IPS DF 6.9 (cell line): ENCODE data around the gene PLD3.

Experiments
- DNase-seq: peaks from one replicate; pipeline ENCODE4 v3.0.0-alpha.2; 2013; ENCODE audit warnings: low read depth, low spot score
- H3K27ac ChIP-seq: one replicate; pipeline ENCODE4 v1.5.1; 2013; ENCODE audit warnings: low read length, control low read depth
- H3K27me3 ChIP-seq: 2 replicates; pipeline ENCODE4 v1.6.1; 2013; ENCODE audit warnings: mild to moderate bottlenecking, low read length; ENCODE audit not compliant: control insufficient read depth, insufficient read depth
- H3K36me3 ChIP-seq: 2 replicates; pipeline ENCODE4 v1.6.1; 2013; ENCODE audit warnings: low read length; ENCODE audit not compliant: control insufficient read depth, insufficient read depth
- H3K4me1 ChIP-seq: 2 replicates; pipeline ENCODE4 v1.6.1; 2013; ENCODE audit warnings: low read length; ENCODE audit not compliant: control insufficient read depth, insufficient read depth
- H3K4me3 ChIP-seq: 2 replicates; pipeline ENCODE4 v1.5.1; 2013; ENCODE audit warnings: mild to moderate bottlenecking, low read length
- H3K9me3 ChIP-seq: 2 replicates; pipeline ENCODE4 v1.6.1; 2013; ENCODE audit warnings: low read length, inconsistent platforms; ENCODE audit not compliant: control insufficient read depth, insufficient read depth
- WGBS: extraction: QIAGEN DNeasy Blood & Tissue Kit; methylation state at CpG from one replicate; pipeline ENCODE4 v1.1.7; 2013; ENCODE audit warnings: mixed read lengths, missing lambda C conversion rate; ENCODE audit not compliant: insufficient read length, insufficient coverage; 5-methylcytosine and 5-hydroxymethylcytosine counted together

PLD3 gene

DNA sequence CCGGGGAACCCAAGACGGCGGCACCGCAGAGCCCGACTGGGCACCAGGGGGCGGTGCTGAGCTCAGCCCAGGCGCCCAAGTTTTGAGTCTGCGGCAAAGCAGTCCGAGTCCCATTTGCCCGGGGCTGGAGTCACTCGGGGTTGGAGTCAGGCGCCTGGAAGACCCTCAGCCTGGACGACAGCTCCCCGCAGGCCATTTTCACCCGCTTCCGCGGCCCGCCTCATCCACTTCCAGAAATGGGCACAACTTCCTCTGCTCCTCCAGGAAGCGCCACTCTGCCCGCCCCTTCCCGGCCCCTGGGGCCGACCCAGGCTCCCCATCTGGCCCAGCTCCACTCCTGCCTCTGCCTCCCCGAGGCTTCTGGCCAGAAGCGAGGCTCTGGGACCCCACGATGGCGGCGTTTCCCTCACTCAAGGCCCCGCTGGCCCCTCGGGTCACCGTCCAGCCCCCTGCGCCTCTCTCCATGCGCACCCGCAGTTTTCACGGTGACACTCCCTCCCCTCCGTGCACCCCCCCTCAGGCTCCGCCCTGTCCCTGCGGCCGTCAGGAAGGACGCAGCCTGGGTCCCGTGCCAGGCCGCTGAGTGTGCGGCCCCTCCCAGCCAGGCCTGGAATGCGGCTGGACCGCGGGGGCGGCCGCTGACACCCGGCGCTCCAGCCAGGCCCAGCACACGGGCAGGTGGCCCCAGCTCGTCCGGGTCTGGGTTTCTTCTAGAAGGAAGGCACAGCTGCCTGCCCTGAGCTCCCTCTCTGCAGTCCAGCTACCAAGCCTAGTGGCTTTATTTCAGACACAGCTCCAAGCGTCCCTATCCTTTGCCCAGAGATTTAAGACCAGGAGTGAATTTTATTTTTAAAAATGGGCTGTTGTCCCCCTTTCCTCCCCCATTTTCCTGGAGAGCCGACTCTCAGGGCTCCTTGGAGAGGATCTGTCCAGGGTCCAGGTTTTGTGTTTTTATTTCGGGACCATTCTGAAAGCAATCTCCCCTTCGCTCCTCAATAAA is 72.6 kb downstream of the PLD3 start:
- Histone ChIP-seq H3K36me3 (no peaks in the 10 kb centered on the region), H3K9me3 (no peaks in the 10 kb centered on the region), H3K4me1 (peaks cover 3% of the 10 kb centered on the region; the same call in 1 of the 2 replicates), H3K27ac (no peak overlapping the region), H3K27me3 (no peaks in the 10 kb centered on the region), H3K4me3 (peak overlapping the region; percentile 67; the same call in 1 of the 2 replicates)
- no peak for DNase-seq
- WGBS = no CpG with 5 or more reads among the region's 56 CpGs

DNA sequence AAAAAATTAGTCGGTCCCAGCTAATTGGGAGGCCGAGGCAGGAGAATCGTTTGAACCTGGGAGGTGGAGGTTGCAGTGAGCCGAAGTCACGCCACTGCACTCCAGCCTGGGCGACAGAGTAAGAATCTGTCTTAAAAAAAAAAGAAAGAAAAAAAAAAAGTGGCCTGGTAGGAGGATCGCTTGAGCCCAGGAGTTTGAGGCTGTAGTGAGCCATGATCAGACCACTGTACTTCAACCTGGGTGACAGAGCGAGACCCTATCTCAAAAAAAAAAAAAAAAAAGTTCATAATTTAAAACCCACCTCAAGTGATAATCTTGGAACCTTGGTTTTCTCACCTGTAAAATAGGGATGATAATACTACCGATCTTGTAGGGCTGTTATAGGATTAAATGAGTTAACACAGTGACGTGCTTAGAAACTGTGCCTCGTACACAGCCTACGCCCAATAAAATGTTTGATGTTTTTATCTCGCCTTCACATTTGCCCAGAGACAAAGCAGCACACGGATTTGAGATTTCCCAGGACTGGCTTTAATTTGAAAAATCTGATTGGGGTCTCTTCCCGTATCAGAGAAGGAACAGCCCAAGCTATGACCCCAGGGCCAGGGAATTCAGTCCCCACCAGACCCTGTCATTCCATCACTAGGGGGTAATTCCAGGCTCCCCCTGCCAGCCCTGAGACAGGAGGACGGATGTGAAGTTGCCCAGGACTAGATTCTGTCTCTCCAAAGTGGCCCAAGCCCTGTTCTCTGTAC is 73.7 kb downstream of the PLD3 start:
- Histone ChIP-seq H3K4me1 (peaks cover 2% of the 10 kb centered on the region; the same call in 1 of the 2 replicates), H3K9me3 (no peaks in the 10 kb centered on the region), H3K4me3 (no peak overlapping the region), H3K27ac (no peak overlapping the region), H3K27me3 (no peaks in the 10 kb centered on the region), H3K36me3 (no peaks in the 10 kb centered on the region)
- no peak for DNase-seq
- no CpG with 5 or more reads among the region's 16 CpGs for WGBS

DNA sequence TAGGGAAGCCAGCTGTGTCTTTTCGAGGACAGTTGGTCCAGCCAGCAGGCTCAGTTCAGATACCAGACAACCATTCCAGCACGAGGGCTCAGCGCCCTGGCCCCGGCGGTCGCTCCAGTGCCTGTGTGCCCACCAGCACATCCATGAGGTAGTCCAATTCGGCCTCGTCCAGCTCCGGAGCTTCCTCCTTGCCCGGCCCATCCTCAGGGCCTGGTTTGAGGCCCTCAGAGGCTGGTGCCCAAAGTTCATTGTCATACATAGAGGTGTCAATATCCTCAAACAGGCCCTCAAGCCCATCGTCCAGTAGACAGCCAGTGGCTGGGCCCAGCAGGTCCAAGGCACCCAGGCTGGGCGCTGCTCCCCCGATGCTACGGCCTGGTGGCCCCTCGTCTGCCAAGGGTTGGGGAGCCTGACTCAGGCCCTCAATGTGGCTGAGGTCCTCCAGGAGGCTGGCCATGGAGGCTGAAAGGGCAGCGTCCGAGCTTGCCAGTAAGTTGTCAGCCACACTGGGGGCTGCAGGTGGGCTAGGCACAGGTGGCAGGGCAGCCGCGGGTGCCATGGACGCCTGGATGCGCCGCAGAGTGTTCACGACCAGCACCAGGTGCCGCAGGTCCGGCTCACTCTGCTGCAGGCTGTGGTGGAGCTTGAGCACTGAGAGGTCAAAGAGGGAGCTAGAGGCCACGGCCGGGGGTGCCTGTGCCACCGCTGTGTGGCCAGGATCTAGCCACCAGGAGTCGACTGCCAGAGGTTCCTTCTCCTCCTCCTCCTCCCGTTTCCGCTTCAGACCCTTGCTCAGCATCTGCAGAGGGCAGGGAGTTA is 74.5 kb downstream of the PLD3 start:
- Histone ChIP-seq H3K27me3 (no peaks in the 10 kb centered on the region), H3K27ac (no peak overlapping the region), H3K9me3 (no peaks in the 10 kb centered on the region), H3K4me3 (no peak overlapping the region), H3K36me3 (no peaks in the 10 kb centered on the region), H3K4me1 (no peaks in the 10 kb centered on the region)
- DNase-seq = no peak
- no CpG with 5 or more reads among the region's 31 CpGs for WGBS

- Histone ChIP-seq H3K4me1 (no peaks in the 10 kb centered on the region), H3K27ac (no peak overlapping the region), H3K4me3 (no peak overlapping the region), H3K9me3 (no peaks in the 10 kb centered on the region), H3K27me3 (no peaks in the 10 kb centered on the region), H3K36me3 (no peaks in the 10 kb centered on the region)
- no peak for DNase-seq
- no CpG with 5 or more reads among the region's 6 CpGs for WGBS
These were observed 75.4 kb downstream of the PLD3 start for GRCh38 chr19:40423938-40424337.

DNA sequence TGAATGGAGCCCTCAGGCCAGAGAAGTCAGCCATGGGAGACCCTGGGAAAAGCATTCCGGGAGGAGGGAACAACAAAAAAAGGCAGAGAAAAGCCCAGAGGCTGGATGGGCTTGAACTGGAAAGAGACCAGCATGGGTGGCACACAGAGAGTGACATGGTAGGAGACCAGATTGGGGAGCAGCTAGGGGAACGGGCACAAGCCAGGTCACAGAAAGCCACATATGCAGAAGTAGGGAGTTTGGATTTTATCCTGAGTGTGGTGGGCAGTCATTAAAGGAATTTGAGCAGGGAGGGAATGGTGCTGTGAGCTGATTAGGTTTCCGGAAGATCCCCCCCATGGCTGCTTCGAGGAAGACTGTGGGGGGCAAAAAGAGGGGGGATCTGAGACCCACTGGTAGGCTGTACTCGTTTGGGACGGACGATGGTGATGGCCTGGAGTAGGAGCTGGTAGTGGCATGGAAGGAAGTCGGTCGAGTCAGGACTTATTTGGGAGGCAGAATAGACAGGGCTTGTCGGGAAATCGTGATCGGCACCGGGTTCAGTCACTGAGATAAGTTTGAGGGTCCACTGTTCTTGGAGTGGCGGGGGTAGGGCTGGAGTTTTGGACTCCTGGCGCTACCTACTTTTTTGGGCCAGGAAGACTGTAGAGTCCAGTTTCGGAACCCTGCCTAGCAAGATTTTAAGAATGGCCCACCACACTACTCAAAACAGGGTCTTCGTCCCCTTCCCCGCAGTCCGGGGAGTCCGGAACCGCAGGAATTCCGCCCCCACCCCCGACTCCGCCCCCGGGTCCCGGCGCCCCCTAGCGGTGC is 76.3 kb downstream of the PLD3 start:
- no peaks in the 10 kb centered on the region for H3K4me1 ChIP-seq
- no peak for DNase-seq
- no peak overlapping the region for H3K27ac ChIP-seq

GRCh38 chr19:40425450-40426287 is 77.2 kb downstream of the PLD3 start, which contains the start of gene SERTAD1:
TSS of gene SERTAD1 (minus strand) at chr19:40425992. CDS start at chr19:40423546, 2,446 bp downstream.
- Histone ChIP-seq H3K27ac (no peak within 1 kb of the TSS), H3K4me1 (no peaks in the 10 kb centered on the region), H3K36me3 (no peaks in the 10 kb centered on the region), H3K27me3 (no peaks in the 10 kb centered on the region), H3K9me3 (no peaks in the 10 kb centered on the region), H3K4me3 (peak within 1 kb of the TSS; percentile 75)
- WGBS = no CpG with 5 or more reads among the region's 75 CpGs
- DNase-seq = peak; percentile 98

More for the DNA sequence above, 76.3 kb downstream of the PLD3 start:
- Histone ChIP-seq H3K9me3 (no peaks in the 10 kb centered on the region), H3K4me3 (peak overlapping the region; percentile 75; the same call in 1 of the 2 replicates), H3K36me3 (no peaks in the 10 kb centered on the region), H3K27me3 (no peaks in the 10 kb centered on the region)
- WGBS = no CpG with 5 or more reads among the region's 28 CpGs
